Nephron progenitor cell (in vitro differentiated cells): ENCODE results near the gene USP3.
A peak's percentile ranks its signal among the peaks of the same experiment; 100 is the strongest.
"Not testable (repeated sequence)": the region's sequence is repeated elsewhere in the genome, so short reads cannot be mapped to it uniquely, and the experiment has no call there.

ENCODE experiments used
- DNase-seq: peaks from one replicate; pipeline ENCODE4 v3.0.0; 2021
- H3K27ac Mint-ChIP-seq: 2 replicates; pipeline ENCODE4 v1.8.0; 2021; ENCODE audit warnings: mild to moderate bottlenecking, moderate library complexity, mixed read lengths
- H3K27me3 Mint-ChIP-seq: 2 replicates; pipeline ENCODE4 v1.8.0; 2021; ENCODE audit warnings: mild to moderate bottlenecking, low read depth, mixed read lengths; ENCODE audit not compliant: poor library complexity
- H3K36me3 Mint-ChIP-seq: 2 replicates; pipeline ENCODE4 v1.8.0; 2021; ENCODE audit warnings: low read depth, mixed read lengths
- H3K4me1 Mint-ChIP-seq: 2 replicates; pipeline ENCODE4 v1.8.0; 2021; ENCODE audit warnings: mixed read lengths
- H3K4me3 Mint-ChIP-seq: 2 replicates; pipeline ENCODE4 v1.8.0; 2021; ENCODE audit warnings: mild to moderate bottlenecking, moderate library complexity, mixed read lengths
- H3K9me3 Mint-ChIP-seq: 2 replicates; pipeline ENCODE4 v1.8.0; 2021; ENCODE audit warnings: mild to moderate bottlenecking, moderate library complexity, mixed read lengths
- TF ChIP-seq, protein P1 (sequence below): fragments of 200-600 bp; sonication (generic); IDR thresholded peaks from 2 replicates; pipeline ENCODE4 v1.5.0; 2021; ENCODE audit warnings: antibody characterized with exemption

The USP3 gene

DNA sequence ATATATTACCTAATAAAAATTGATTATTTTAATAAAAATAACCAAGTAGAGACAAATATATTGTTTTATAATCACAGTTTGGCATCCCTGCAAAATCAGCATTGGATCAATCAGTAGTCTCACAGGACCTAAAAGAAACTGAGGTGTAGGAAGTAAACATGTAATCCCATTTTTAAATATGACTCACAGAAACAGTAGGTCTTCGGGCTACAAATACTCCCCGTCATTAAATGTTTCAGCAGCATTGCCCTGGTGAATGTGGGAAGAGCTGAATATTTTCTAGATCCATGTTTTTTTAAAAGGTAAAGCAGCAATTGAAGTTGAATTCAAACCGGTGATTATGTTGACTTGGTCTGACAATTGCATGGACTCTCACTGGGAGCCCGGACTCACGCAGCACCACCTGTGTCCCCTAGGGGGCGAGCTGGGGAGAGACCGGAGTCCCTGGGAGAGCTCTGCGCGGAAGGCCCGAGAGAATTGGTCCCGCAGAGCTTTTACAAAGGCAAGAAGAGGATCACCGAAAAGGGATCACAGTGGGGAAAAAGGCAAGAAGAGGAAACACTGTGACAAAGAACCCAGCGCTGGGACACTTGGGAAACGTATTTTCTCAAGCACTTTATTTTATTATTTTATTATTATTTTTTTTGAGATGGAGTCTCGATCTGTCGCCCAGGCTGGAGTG is 17.2 kb upstream of the USP3 start:
- H3K27ac Mint-ChIP-seq: no peak overlapping the region
- H3K36me3 Mint-ChIP-seq: no peaks in the 10 kb centered on the region

DNA sequence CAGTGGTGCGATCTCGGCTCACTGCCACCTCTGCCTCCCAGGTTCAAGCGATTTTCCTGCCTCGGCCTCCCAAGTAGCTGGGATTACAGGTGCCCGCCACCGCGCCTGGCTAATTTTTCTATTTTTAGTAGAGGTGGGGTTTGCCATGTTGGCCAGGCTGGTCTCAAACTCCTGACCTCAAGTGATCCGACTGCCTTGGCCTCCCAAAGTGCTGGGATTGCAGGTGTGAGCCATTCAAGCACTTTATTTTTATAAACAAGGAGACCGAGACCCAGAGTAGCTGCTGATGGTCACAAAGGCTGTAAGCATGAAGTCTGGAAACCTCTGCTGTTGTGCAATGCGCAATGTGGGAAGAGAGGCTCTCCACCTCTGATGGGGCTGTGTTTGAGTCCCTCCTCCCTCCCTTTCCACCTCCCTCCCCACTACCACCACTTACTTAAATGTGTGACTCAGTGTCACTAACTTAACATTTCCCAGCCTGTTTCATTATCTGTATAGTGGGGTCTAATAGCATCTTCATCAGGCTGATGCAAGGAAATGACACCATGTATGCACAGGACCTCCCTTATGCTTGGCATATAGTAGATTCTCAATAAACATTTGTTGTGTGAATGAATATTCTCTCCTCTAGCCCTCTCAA is 16.5 kb upstream of the USP3 start:
- not testable (repeated sequence) for DNase-seq, H3K4me3 Mint-ChIP-seq, H3K27ac Mint-ChIP-seq, H3K27me3 Mint-ChIP-seq, H3K9me3 Mint-ChIP-seq, H3K36me3 Mint-ChIP-seq
- H3K4me1 Mint-ChIP-seq: peaks cover 20% of the 10 kb centered on the region

More for the DNA sequence above, 17.2 kb upstream of the USP3 start:
- Mint-ChIP-seq H3K27me3 (peaks cover 9% of the 10 kb centered on the region), H3K9me3 (peaks cover 2% of the 10 kb centered on the region), H3K4me3 (no peak overlapping the region), H3K4me1 (peaks cover 14% of the 10 kb centered on the region)
- peak; percentile 91 for DNase-seq
- TF ChIP-seq, protein P1, sequence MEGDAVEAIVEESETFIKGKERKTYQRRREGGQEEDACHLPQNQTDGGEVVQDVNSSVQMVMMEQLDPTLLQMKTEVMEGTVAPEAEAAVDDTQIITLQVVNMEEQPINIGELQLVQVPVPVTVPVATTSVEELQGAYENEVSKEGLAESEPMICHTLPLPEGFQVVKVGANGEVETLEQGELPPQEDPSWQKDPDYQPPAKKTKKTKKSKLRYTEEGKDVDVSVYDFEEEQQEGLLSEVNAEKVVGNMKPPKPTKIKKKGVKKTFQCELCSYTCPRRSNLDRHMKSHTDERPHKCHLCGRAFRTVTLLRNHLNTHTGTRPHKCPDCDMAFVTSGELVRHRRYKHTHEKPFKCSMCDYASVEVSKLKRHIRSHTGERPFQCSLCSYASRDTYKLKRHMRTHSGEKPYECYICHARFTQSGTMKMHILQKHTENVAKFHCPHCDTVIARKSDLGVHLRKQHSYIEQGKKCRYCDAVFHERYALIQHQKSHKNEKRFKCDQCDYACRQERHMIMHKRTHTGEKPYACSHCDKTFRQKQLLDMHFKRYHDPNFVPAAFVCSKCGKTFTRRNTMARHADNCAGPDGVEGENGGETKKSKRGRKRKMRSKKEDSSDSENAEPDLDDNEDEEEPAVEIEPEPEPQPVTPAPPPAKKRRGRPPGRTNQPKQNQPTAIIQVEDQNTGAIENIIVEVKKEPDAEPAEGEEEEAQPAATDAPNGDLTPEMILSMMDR: peak; percentile 90

DNA sequence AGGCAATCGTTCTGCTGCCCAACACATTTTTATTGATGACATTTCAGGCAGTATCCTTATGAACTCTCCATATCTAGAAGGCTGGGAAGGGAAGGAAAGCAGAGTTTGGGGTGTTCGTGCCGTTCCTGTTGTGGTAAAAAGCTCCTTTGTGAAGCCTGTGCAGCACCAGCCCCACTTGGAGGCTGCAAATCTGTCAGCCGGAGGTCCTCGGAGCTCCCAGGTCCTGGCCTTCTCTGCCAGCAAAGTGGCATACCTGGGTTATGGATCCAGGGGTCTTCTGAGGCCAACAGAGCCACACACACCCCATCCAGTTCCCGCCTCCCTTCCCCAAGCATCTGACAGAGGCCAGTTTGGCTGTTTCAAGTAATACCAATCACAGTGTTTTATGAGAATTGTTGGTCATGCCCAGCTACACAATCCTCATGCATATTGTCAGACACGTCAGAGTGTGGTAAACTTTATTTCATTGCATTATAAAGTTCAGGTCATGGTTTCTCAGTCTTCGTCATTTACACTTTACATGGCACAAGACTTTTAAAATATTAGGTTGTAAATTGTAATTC is 15.9 kb upstream of the USP3 start:
- H3K36me3 Mint-ChIP-seq: no peaks in the 10 kb centered on the region
- TF ChIP-seq, protein P1: no peak
- no peak overlapping the region for H3K4me3 Mint-ChIP-seq
- H3K9me3 Mint-ChIP-seq: no peaks in the 10 kb centered on the region
- no peak overlapping the region for H3K27ac Mint-ChIP-seq
- H3K4me1 Mint-ChIP-seq: peaks cover 26% of the 10 kb centered on the region
- peaks cover 8% of the 10 kb centered on the region for H3K27me3 Mint-ChIP-seq
- no peak for DNase-seq

DNA sequence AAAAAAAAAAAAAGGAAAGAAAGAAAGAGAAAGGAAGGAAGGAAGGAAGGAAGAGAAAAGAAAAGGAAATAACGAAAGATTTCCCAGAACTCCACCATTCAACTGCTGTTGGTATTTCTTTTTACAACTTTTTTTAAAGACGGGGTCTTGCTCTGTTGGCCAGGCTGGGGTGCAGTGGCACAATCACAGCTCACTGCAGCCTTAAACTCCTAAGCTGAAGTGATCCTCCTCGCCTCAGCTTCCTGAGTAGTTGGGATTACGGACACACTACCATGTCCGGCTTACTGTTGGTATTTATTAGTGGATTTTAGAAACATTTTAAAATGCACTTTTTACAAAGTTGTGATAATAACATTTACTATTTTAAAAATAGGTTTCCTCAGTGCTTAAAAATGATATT is 15.0 kb upstream of the USP3 start:
- Mint-ChIP-seq H3K27me3 (peaks cover 12% of the 10 kb centered on the region), H3K36me3 (no peaks in the 10 kb centered on the region)

DNA sequence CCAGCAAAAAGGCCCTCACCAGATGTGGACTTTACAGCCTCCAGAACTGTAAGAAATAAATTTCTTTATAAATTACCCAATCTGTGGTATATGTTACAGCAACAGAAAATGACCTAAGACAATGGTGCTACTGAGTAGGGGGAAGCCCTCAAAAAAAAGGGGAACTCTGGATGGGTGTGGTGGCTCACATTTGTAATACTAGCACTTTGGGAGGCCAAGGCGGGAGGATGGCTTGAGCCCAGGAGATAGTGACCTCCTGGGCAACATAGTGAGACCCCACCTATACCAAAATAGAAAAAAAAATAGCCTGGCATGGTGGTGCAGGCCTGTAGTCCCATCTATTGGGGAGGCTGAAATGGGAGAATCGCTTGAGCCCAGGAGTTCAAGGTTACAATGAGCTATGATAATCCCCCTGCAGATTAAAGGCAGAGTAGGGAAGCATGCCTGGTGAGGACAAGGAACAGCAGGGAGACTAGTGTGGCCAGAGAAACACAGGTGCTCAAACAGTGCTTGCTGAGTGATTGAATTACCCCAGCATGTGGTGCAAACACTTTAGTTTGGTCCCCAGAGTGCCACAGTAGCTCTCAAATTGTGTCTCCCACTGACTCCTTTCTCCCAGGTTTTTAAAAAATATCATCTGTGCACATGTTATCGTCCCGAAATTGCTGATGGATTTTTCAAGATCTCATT is 13.9 kb upstream of the USP3 start:
- peaks cover 22% of the 10 kb centered on the region for H3K4me1 Mint-ChIP-seq
- H3K4me3 Mint-ChIP-seq: no peak overlapping the region
- no peaks in the 10 kb centered on the region for H3K9me3 Mint-ChIP-seq
- H3K27me3 Mint-ChIP-seq: peaks cover 12% of the 10 kb centered on the region
- DNase-seq: no peak
- H3K27ac Mint-ChIP-seq: no peak overlapping the region
- no peaks in the 10 kb centered on the region for H3K36me3 Mint-ChIP-seq
- TF ChIP-seq, protein P1: no peak

More for the DNA sequence above, 15.0 kb upstream of the USP3 start:
- TF ChIP-seq, protein P1: no peak
- no peaks in the 10 kb centered on the region for H3K9me3 Mint-ChIP-seq
- no peak for DNase-seq
- H3K27ac Mint-ChIP-seq: no peak overlapping the region
- H3K4me1 Mint-ChIP-seq: peaks cover 23% of the 10 kb centered on the region
- no peak overlapping the region for H3K4me3 Mint-ChIP-seq

DNA sequence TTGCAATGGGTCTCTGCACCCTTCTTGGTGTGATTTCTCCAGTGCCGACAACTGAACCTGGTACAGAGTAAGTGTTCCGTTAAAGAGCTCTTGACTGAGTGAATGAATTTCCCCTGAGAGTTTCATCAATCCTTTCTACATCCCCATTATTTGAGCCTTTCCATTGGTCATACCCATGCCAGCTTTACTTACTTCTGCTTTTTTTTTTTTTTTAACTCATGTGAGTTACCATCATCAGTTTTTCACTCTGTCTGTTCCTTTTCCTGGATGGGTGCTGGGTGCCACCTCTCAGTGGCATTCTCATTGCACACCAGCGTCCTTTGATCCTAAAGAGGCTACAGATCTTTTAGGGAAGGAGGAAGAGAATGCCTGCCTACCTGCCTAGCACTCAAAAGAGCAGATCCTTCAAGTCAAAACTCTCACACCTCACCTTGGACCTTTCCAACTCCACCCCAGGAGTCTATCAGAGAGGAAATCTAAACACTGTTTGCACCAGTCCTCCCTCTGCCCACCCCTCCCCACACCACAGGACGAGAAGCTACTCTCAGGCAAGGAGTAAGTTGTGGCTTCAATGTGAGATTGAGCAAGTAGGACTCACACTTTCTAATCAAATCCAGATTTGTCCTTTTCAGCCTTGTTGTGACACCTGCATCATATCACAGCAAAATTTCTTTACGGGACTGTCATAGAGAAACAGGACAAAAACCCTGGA is 13.1 kb upstream of the USP3 start:
- DNase-seq: no peak
- no peak overlapping the region for H3K27ac Mint-ChIP-seq
- TF ChIP-seq, protein P1: no peak
- H3K4me1 Mint-ChIP-seq: peaks cover 26% of the 10 kb centered on the region
- H3K4me3 Mint-ChIP-seq: no peak overlapping the region
- H3K27me3 Mint-ChIP-seq: peaks cover 12% of the 10 kb centered on the region
- H3K9me3 Mint-ChIP-seq: no peaks in the 10 kb centered on the region
- H3K36me3 Mint-ChIP-seq: no peaks in the 10 kb centered on the region
